Heart left ventricle (tissue), 13 donors: Measurements from ENCODE around the gene UCHL1.

ENCODE experiments used
- CTCF ChIP-seq, 12 donors: fragments of 200-600 bp; sonication (generic) in 4 of 12; IDR thresholded peaks; one replicate each; pipeline versions ENCODE4 v1.5.0 to v1.8.0; 2018 to 2022; ENCODE audit warnings: antibody characterized with exemption in 12 of 12, mild to moderate bottlenecking in 5 of 12
- POLR2A ChIP-seq, 2 donors: fragments of 450-650 bp; IDR thresholded peaks; one replicate each; pipeline ENCODE4 v1.6.1; 2017; ENCODE audit warnings: antibody characterized with exemption in 2 of 2, mild to moderate bottlenecking in 2 of 2, moderate library complexity in 2 of 2
- donor health status: ischemic (EF 13 %, LVEDD 7.1; RV severe dilation, severe dysfunction).
- donor health status: DM: no; HTN: yes; CAD: no.
- donor health status: DM: no; HTN: no; CAD: no.
- donor health status: ischemic (EF 25% LVEDD 6.9; RV normal size, moderate dysfunction).
- donor health status: ischemic (EF 25% LVEDD 5.7; RV mildly dilated, moderate dysfunction).
- donor health status: ischemic (EF 35%, LVEDD 5.7; RV mildly dilated, moderate dysfunction).
- donor health status: nonischemic (EF 11% LVEDD 7.7; RV severe dilation, severe dysfunction).
- donor health status: DM: yes; HTN: yes; CAD: no.
- donor health status: PGD.
- donor health status: ischemic (EF 29% LVEDD 5.4; RV normal size, mild dysfunction).
- donor health status: nonischemic (EF 23%, LVEDD 6.1; RV moderate dilation, normal function).

GRCh38 chr4:41236508-41236907 is 20.2 kb upstream of the UCHL1 start:
- TF ChIP-seq POLR2A (IDR thresholded peaks at IDR 0.05) (no peak), CTCF (IDR thresholded peaks at IDR 0.05) (no peak)
